Neural cell (in vitro differentiated cells): ENCODE measurements around the gene RTL1. TPM values are rescaled to one million over a fixed set of nuclear protein-coding genes. Genes with fewer than 3 reads are reported as not detected.

ENCODE experiments used
- H2AFZ ChIP-seq: fragments of 200-600, 300-800 bp; sonication (generic), shearing (Covaris generic); 2 replicates; pipeline ENCODE4 v1.6.0; 2014; ENCODE audit warnings: low read depth, mild to moderate bottlenecking, antibody characterized with exemption, low read length, moderate library complexity
- H3F3A ChIP-seq: fragments of 200-600 bp; shearing (Covaris generic); 2 replicates; pipeline ENCODE4 v1.6.1; 2016; ENCODE audit warnings: mild to moderate bottlenecking, moderate library complexity, mixed read lengths, antibody characterized with exemption, low read length; ENCODE audit not compliant: insufficient read depth, poor library complexity, severe bottlenecking
- H3K27ac ChIP-seq: fragments of 200-600, 300-800 bp; sonication (generic), shearing (Covaris generic); 2 replicates; pipeline ENCODE4 v1.5.1; 2014; ENCODE audit warnings: mild to moderate bottlenecking, low read length, moderate library complexity
- H3K27me3 ChIP-seq: fragments of 300-800, 200-600 bp; sonication (generic), shearing (Covaris generic); 2 replicates; pipeline ENCODE4 v1.6.0; 2014; ENCODE audit warnings: mild to moderate bottlenecking, low read depth, low read length, moderate library complexity; ENCODE audit not compliant: insufficient read depth
- H3K36me3 ChIP-seq: fragments of 300-800, 200-600 bp; sonication (generic), shearing (Covaris generic); 2 replicates; pipeline ENCODE4 v1.5.1; 2014; ENCODE audit warnings: mild to moderate bottlenecking, antibody characterized with exemption, low read length, moderate library complexity; ENCODE audit not compliant: insufficient read depth
- H3K4me2 ChIP-seq: fragments of 300-800, 200-600 bp; sonication (generic), shearing (Covaris generic); 2 replicates; pipeline ENCODE4 v1.6.0; 2014; ENCODE audit warnings: mild to moderate bottlenecking, low read length
- H3K4me3 ChIP-seq: fragments of 300-800, 200-600 bp; sonication (generic), shearing (Covaris generic); 2 replicates; pipeline ENCODE4 v1.5.1; 2014; ENCODE audit warnings: mild to moderate bottlenecking, low read length, moderate library complexity
- H3K79me2 ChIP-seq: fragments of 200-600 bp; shearing (Covaris generic); replicated peaks from 2 replicates; pipeline ENCODE4 v1.6.0; 2014; ENCODE audit warnings: mild to moderate bottlenecking, low read length, moderate library complexity; ENCODE audit not compliant: insufficient read depth
- H3K9ac ChIP-seq: fragments of 300-800, 200-600 bp; sonication (generic), shearing (Covaris generic); 2 replicates; pipeline ENCODE4 v1.6.1; 2016; ENCODE audit warnings: mild to moderate bottlenecking, low read length, mixed read lengths
- H3K9me2 ChIP-seq: fragments of 200-600 bp; shearing (Covaris generic); 2 replicates; pipeline ENCODE4 v1.6.1; 2016; ENCODE audit warnings: mild to moderate bottlenecking, low read length, mixed read lengths; ENCODE audit not compliant: insufficient read depth
- H3K9me3 ChIP-seq: fragments of 200-600, 300-800 bp; sonication (generic), shearing (Covaris generic); 2 replicates; pipeline ENCODE4 v1.6.1; 2016; ENCODE audit warnings: mild to moderate bottlenecking, mixed run types, low read length, moderate library complexity, mixed read lengths
- H4K20me1 ChIP-seq: fragments of 200-600 bp; shearing (Covaris generic); 2 replicates; pipeline ENCODE4 v1.6.1; 2016; ENCODE audit warnings: mild to moderate bottlenecking, mixed run types; ENCODE audit not compliant: insufficient read depth
- CTCF ChIP-seq: fragments of 450-650 bp; IDR thresholded peaks from 2 replicates; pipeline ENCODE4 v1.5.1; 2014; ENCODE audit warnings: antibody characterized with exemption, mild to moderate bottlenecking, moderate library complexity; ENCODE audit not compliant: poor library complexity, severe bottlenecking
- EP300 ChIP-seq: fragments of 450-650 bp; conservative IDR thresholded peaks from 2 replicates; pipeline ENCODE4 v1.6.1; 2014; ENCODE audit warnings: antibody characterized with exemption, mild to moderate bottlenecking, moderate library complexity; ENCODE audit not compliant: poor library complexity, severe bottlenecking
- EZH2 ChIP-seq: fragments of 200-600, 300-800 bp; shearing (Covaris generic), sonication (generic); IDR thresholded peaks from 2 replicates; pipeline ENCODE4 v1.6.1; 2014; ENCODE audit warnings: antibody characterized with exemption, low read length, borderline replicate concordance, mild to moderate bottlenecking; ENCODE audit not compliant: insufficient read depth, poor library complexity, severe bottlenecking
- MXI1 ChIP-seq: fragments of 450-650 bp; conservative IDR thresholded peaks from 2 replicates; pipeline ENCODE4 v1.6.1; 2014; ENCODE audit warnings: antibody characterized with exemption, mild to moderate bottlenecking; ENCODE audit not compliant: poor library complexity, severe bottlenecking
- POLR2AphosphoS5 ChIP-seq: IDR thresholded peaks from 2 replicates; pipeline ENCODE4 v1.6.1; 2012
- RAD21 ChIP-seq: fragments of 450-650 bp; conservative IDR thresholded peaks from 2 replicates; pipeline ENCODE4 v1.6.1; 2014; ENCODE audit warnings: antibody characterized with exemption, mild to moderate bottlenecking, moderate library complexity
- REST ChIP-seq: IDR thresholded peaks from 2 replicates; pipeline ENCODE4 v1.6.1; 2012; ENCODE audit warnings: borderline replicate concordance
- SMC3 ChIP-seq: fragments of 450-650 bp; conservative IDR thresholded peaks from 2 replicates; pipeline ENCODE4 v1.6.1; 2014; ENCODE audit warnings: antibody characterized with exemption, mild to moderate bottlenecking, moderate library complexity; ENCODE audit not compliant: poor library complexity
- TAF1 ChIP-seq: IDR thresholded peaks from 2 replicates; pipeline ENCODE4 v1.6.1; 2012; ENCODE audit warnings: low read depth
- polyA plus RNA-seq: library from polyadenylated mRNA; depleted of rRNA; stranded (reverse); fragments of >200 nt; gene quantifications from 2 replicates; pipeline ENCODE4 v1.2.3, GENCODE V29; 2014

The RTL1 gene
- polyA plus RNA-seq, 1 donor from 2014 or later = not detected

GRCh38 chr14:100910888-100911664 is 7.6 kb upstream of the RTL1 start:
- Histone ChIP-seq H3K9me3 (no peaks in the 10 kb centered on the region), H2AFZ (no peak overlapping the region), H3K79me2 (no peaks in the 10 kb centered on the region), H3K36me3 (no peaks in the 10 kb centered on the region), H3K9me2 (no peaks in the 10 kb centered on the region), H3F3A (no peaks in the 10 kb centered on the region), H3K4me2 (no peak overlapping the region), H4K20me1 (no peaks in the 10 kb centered on the region), H3K4me3 (no peak overlapping the region), H3K27me3 (no peaks in the 10 kb centered on the region), H3K27ac (no peak overlapping the region), H3K9ac (no peak overlapping the region)
- TF ChIP-seq SMC3 (no peak), POLR2AphosphoS5 (no peak), CTCF (no peak)

- Histone ChIP-seq H3K36me3 (no peaks in the 10 kb centered on the region), H3K27me3 (no peaks in the 10 kb centered on the region), H3K9me2 (no peaks in the 10 kb centered on the region), H3K9me3 (no peaks in the 10 kb centered on the region), H4K20me1 (no peaks in the 10 kb centered on the region), H3F3A (no peaks in the 10 kb centered on the region), H3K9ac (no peak overlapping the region), H3K79me2 (no peaks in the 10 kb centered on the region), H3K4me3 (no peak overlapping the region), H3K4me2 (no peak overlapping the region), H2AFZ (no peak overlapping the region), H3K27ac (no peak overlapping the region)
- TF ChIP-seq MXI1 (no peak), POLR2AphosphoS5 (no peak), EZH2 (no peak), RAD21 (no peak), SMC3 (no peak), CTCF (no peak), REST (no peak), EP300 (no peak), TAF1 (no peak)
Measured at GRCh38 chr14:100909439-100909838, 5.9 kb upstream of the RTL1 start.
